Measurements from ENCODE around the gene TSKS. TPM values are rescaled to one million over a fixed set of nuclear protein-coding genes. Genes with fewer than 3 reads are reported as not detected.
A peak's percentile ranks its signal among the peaks of the same experiment; 100 is the strongest.

Gene TSKS
- not detected in 2 replicates for total RNA-seq

GRCh38 chr19:49763230-49763629 is at the start of gene TSKS:
Gene TSKS, minus strand, starts transcription at chr19:49763306. Its CDS starts 59 bp downstream, at chr19:49763247.
- DNase-seq (ENCODE audit: low read depth), result no peak
- TF ChIP-seq CTCF (conservative IDR thresholded peaks at IDR 0.05; ENCODE audit: low read depth, low read length), result no peak
- H3K4me3 ChIP-seq (ENCODE audit: low read depth, low read length), result no peak within 1 kb of the TSS

- no peak for TF ChIP-seq CTCF (conservative IDR thresholded peaks at IDR 0.05; ENCODE audit: low read depth, low read length)
- no peak for DNase-seq (ENCODE audit: low read depth)
- H3K4me3 ChIP-seq (ENCODE audit: low read depth, low read length), result peak overlapping the region; percentile 87
These were observed 49.4 kb upstream of the TSKS start for GRCh38 chr19:49812452-49812996.

- DNase-seq (ENCODE audit: low read depth), result no peak
- TF ChIP-seq CTCF (conservative IDR thresholded peaks at IDR 0.05; ENCODE audit: low read depth, low read length), result no peak
- H3K4me3 ChIP-seq (ENCODE audit: low read depth, low read length), result no peak overlapping the region
These were observed 48.2 kb upstream of the TSKS start for GRCh38 chr19:49811328-49811727.

GRCh38 chr19:49809941-49810389 is 46.9 kb upstream of the TSKS start:
- TF ChIP-seq CTCF (conservative IDR thresholded peaks at IDR 0.05; ENCODE audit: low read depth, low read length), result no peak

GRCh38 chr19:49809160-49809940 is 46.2 kb upstream of the TSKS start:
- peak overlapping the region; percentile 70 for H3K4me3 ChIP-seq (ENCODE audit: low read depth, low read length)
- no peak for DNase-seq (ENCODE audit: low read depth)
- no peak for TF ChIP-seq CTCF (conservative IDR thresholded peaks at IDR 0.05; ENCODE audit: low read depth, low read length)

More at GRCh38 chr19:49809941-49810389, 46.9 kb upstream of the TSKS start:
- DNase-seq (ENCODE audit: low read depth), result no peak
- H3K4me3 ChIP-seq (ENCODE audit: low read depth, low read length), result peak overlapping the region; percentile 70

GRCh38 chr19:49808711-49809159 is 45.6 kb upstream of the TSKS start:
- TF ChIP-seq CTCF (conservative IDR thresholded peaks at IDR 0.05; ENCODE audit: low read depth, low read length), result no peak
- H3K4me3 ChIP-seq (ENCODE audit: low read depth, low read length), result peak overlapping the region; percentile 70
- no peak for DNase-seq (ENCODE audit: low read depth)

All from epithelial cell of proximal tubule (primary cell).